NOMO-1 (cell line): ENCODE results near the gene EIPR1.
A peak's percentile ranks its signal among the peaks of the same experiment; 100 is the strongest.

Experiments used
- DNase-seq, 2 experiments: peaks; one replicate each; lab custom pipeline; 2025; ENCODE audit not compliant: unreplicated experiment in 2 of 2; lab: John Stamatoyannopoulos, UW

Gene EIPR1

DNA sequence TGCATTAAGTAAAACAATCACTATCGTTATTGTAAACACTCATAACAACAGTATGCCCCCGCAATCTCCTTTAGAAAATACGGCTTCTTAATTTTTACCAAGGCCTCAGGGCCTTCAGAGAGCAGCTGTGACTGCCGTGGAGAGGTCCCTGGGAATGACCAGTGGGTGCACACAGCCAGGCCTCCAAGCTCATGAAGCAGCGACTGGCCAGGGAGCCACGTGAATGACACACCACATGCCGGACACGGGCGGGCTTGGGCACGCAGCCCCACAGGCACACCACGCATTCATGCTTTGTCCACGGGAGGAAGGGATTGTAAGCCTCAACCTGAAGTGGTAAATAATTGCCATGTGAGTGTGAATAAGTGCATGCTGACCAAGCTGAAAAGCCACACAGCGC is 121.0 kb downstream of the EIPR1 start:
- DNase-seq, result no peak

DNA sequence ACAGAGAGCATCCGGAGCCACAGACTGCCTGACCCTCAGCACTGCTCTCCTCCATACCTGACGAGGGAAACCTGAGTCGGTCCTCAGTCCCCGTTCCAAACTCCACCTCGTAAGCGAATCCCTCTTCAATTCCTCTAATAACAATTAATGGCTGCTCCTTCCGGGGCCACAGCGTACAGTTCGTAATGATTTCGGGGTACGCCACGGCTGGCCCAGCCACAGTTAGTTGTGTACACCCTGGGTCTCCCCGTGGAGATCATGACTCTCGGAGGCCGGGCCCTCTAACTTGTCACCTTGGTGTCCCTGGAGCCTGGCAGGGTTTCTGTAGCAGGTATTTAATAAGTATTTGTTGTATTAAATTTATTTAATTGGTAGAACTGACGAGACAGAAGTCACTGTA is 121.5 kb downstream of the EIPR1 start:
- no peak for DNase-seq

DNA sequence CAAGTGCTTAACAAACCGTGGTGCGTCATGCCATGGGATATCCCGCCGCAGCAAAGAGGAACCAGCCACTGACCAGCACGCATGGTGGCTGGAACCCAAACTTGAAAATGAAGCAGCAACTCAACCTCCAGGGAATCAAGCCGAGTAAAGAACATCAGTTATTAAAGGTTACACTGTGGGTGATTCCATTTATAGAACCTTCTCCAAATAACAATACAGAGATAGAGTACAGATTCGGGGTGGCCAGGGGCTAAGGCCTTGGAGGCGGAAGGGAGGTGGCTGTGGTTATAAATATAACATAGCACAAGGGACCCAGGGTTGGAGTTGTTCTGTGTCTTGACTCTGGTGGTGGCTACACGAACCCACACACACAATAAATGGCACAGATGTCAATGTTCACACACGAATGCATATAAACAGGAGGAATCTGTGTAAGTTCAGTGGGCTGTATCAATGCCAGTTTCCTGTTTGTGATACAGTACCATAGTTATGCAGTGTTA is 123.1 kb downstream of the EIPR1 start:
- no peak for DNase-seq

DNA sequence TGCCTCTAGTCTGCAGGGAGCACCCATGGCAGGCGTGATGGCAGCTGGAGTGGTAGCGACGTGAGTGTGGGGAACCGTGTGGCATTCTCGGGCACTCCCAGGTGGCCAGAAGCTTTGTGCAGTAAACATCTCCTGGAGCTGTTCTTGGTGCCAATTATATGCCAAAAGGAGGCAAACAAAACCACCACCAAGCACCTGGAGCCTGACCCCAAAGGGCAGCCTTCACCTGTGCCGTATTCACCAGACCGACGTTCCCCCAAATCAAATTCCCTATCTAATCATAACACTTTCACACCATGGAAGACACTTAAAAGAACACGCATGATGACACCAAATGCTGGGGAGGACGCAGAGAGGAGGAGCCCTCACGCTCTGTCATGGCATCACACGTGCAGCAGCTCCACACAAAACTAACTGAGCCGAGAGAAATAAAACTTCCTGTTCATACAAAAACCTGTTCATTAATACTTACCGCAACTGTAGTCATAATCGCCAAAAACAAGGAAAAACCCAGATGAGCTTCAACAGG is 123.6 kb downstream of the EIPR1 start:
- DNase-seq, result no peak

DNA sequence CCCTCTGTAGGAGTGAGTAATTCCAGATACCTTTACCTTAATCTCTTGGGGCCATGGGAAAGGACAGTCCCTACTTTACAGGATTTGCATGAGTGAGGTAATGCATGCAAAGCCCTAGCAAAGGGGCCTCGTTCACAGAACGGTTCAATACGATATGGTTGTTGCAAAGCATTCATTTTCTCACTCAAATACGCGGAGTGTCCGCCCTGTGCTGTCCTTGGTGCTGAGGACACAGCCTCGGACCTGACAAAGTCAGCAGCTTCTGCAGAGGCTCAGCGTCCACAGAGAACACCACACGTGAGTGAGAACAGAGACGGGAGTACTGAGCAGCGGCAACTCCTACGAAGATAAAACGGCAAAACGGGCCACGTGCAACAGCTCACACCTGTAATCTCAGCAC is 125.7 kb downstream of the EIPR1 start:
- DNase-seq, result no peak

DNA sequence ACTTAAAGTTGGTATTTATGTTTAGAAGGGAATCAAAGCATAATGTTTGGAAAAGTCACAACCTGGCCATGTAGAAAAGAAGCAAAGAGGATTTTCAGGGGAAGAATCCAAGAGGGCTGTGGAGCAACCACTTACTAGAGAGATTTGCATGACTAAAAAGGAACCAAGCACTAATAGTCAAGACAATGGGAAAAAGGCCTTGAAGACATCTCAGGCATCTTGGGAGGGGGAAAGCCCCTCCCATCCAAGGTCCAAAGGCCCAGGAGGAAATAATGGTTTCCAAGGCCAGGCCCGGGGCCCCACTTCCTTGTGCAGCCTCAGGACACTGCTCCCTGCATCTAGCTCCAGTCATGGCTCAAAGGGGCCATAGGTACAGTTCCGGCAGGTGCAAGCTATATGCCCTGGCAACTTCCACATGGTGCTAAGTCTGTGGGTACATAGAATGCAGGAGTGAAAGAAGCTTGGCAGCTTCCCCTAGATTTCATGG is 128.1 kb downstream of the EIPR1 start:
- DNase-seq, result no peak

DNA sequence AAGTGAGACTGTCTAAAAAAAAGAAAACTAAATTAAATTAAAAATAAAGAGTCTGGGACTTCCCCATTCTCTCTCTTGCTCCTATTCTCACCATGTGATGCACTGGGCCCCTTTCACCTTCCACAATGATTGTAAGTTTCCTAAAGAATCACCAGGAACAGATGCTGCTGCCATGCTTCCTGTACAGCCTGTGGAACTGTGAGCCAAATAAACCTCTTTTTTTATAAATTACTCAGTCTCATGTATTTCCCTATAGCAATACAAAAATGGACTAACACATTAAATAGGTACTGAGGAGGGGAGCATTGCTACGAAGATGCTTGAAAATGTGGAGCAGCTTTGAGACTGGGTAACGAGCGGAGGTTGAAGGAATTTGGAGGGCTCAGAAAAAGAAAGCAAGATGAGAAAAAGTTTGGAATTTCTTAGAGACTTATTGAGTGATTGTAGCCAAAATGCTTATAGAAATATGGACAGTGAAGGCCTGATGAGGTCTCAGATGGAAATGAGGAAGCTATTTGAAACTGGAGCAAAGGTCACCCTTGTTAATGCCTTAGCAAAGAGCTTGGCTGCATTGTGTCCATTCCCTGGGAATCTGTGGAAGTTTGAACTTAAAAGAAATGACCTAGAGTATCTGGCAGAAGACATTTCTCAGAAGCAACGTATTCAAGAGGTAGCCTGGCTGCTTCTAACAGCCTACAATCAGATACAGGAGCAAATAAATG is 128.7 kb downstream of the EIPR1 start:
- peak in 1 of 2 experiments; percentile 12 for DNase-seq

DNA sequence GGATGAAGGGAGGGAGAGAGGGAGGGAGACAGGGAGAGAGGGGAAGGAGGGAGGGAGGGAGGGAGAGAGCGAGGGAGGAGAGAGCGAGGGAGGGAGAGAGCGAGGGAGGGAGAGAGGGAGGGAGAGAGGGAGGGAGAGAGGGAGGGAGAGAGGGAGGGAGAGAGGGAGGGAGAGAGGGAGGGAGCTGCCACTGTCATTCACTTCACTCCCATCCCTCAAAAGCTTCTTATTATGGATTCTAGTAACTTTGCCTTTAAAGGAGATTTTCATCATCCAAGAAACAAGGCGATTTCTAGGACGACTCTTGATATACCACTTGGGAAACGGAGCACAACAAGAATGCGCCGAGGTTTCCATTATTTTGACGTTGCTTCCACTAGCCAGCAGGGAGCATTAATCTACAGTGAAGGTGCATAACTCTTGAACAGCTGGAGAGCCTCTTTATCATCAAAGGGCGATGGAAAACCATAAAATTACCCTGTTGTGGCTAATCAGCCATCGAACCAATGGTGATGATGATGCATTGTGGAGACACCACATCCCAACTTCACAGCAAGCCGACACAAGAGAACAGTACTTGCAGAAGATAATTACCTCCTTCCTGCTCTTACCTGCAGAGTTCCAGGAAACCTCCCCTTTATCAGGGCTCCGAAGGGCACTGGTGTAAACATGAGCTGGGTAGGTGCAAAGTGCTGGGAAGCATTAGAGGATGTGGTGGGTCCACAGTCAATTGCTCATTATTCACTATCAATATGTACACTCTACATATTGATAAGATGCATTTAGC is 130.5 kb downstream of the EIPR1 start:
- DNase-seq, result no peak

DNA sequence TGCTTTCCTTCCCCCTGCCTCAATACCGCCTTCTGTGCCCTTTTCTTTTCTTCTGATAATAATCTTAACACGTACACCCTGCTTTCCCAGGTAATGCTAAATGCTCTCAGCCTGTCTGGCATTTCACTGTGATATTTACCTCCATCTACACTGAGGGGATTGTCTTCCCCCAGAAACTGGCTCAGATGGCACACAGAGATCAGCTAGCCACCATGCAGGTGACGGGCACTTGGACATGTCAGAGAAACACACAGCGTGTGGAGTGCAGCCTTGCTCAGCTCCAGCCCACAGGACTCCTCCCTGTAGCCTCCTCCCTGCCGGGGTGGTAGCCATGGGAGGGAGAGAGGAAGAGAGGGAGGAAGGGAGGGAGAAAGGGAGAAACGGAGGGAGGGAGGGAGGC is 131.2 kb downstream of the EIPR1 start:
- DNase-seq, result no peak

DNA sequence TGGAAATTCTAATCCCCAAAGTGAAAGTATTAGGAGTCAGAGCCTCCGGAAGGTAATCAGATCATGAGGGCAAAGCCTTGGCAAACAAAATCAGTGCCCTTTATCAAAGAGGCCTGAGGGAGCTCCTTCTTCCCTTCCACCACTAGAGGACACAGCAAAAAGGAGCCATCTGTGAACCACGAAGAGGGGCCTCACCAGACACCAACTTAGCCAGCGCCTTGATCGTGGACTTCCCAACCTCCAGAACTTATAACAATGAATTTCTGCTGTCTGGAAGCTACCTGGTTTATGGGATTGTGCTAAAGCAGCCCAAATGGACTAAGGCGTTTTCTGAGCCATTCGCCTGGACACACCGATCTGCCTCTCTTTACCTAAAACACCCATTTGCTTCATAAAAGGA is 133.1 kb downstream of the EIPR1 start:
- no peak for DNase-seq

DNA sequence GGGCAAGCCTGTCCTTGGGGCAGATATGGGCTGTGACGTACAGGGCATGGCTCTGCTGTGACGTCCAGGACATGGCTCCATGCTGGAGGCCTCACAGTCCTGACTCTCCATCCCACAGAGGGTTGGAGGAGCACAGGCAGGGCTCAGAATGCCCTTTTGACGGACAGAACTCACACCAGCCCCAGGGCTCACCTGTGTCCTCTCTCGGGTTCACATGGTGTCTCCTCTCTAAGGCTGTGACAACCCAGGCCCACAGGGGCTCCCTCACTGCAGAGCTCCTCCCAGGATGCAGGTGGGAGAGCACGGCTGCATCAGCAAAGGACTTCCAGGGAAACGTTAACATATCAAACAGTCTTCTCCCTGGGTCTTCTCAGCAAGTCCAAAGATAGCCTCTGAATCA is 133.8 kb downstream of the EIPR1 start:
- no peak for DNase-seq

DNA sequence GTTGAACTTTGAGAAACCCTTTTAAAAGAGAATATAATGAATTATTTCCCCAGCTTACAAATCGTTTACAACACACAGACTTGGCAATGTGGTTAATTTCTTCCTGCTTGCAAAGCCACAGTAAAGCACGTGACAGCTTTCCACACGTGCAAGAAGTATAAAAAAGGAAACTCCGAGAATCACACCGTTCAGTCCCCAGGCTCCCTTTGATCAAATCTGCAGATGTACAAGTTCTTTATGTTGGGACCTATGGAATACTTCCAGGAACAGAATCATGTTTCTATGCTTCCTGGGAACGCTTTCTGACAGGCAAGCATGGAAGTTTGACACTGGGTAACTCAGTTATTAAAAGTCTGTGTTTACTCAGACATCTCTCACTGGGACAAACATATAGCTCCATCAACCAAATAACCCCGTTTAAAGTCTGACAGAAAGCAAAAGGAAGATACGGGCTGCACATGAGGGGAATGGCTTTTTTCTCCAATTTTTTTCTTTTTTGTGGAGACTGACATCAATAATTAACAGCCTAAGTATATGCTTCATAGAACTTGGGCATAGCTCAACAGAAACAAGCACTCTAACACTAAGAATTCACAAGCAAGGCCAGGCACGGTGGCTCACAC is 134.8 kb downstream of the EIPR1 start:
- peak; percentile 62 to 86 for DNase-seq

DNA sequence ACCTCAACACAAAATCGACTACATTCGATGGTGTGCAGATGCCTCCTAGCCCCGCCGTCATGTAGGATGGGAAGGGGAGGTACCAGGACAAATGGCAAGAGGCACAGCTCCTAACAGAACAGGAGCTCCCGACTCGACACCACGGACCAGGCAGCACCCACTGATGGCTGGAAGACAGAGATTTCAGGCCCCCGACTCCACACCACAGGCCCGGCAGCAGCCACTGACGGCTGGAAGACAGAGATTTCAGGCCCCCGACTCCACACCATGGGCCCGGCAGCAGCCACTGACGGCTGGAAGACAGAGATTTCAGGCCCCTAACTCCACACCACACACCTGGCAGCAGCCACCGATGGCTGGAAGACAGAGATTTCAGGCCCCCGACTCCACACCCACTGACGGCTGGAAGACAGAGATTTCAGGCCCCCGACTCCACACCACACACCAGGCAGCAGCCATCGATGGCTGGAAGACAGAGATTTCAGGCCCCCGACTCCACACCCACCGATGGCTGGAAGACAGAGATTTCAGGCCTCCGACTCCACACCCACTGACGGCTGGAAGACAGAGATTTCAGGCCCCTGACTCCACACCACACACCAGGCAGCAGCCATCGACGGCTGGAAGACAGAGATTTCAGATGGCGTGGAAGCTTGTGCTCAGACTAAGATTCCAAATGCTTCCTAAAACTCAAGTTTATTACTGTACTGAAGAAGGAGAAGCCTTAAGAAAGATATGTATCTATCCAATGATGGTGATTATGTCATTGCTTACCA is 135.5 kb downstream of the EIPR1 start:
- no peak for DNase-seq

DNA sequence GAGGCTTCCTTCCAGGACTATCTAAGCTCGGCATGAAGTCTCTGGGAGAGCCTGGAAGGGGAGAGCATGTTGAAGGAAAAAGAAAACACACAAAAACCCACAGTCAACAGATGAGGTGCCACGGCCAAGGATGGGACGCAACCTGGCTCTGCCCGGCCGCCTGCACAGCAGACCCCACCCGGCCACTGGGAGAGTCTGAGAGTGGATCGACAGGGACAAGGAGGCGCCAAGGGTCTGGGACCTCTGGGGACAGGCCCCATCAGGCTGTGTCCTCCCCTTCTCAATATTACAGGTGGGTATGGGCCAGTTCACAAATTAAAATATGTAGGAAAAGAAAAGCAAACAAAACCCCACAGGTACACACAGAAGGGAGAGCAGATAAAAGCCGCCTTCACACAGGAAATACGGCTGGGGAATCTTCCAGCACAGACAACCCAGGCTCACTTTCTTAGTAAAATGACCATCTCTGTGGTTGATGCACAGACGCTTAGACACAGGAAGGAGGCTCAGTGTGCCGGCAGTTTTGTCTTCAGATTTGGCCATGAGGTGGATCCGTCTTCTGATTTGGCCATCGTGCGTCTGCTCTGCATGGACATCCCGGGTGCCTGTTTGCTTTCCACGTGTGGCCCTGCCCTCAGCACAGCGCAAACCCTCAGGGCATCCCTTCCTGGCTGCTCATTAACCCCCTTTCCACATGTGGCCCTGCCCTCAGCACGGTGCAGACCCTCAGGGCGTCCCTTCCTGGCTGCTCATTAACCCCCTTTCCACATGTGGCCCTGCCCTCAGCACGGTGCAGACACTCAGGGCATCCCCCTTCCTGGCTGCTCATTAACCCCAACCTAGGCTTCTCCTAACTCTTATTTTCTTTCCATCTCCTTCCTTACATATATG is 138.4 kb downstream of the EIPR1 start:
- DNase-seq, result no peak

DNA sequence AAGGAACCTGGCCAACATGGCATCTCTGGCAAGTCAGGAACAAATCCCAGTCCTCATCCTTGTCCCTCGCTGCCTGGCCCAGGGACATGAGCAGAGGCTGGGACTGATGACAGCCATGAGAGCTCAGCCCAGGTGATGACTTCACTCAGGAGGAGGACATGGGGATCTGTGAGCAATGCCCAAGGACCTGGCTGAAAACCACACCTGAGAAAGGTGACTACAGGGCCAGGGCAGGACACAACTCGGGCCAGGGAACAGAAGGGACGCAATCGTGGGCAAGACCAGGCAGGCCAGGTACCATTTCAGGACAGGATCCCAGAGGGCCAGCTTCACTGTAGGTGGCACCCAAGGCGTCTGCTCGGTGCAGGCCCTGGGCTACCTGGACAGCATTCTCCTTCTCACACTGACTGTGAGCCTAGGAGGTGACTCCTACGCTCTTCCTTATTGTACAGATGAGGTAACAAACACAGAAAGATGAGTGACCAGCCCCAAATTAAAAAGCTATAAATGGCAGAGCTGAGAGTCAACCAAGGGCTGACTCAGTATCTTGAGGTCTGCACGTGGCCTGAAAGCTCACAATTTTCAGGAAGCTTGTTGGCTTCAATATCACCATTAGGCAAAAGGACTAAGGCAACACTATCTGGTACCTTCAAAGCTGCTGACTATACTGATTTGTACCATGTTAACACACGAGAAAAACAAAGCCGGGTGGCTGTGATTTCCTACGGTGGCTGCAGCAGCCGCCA is 141.1 kb downstream of the EIPR1 start:
- DNase-seq, result peak in 1 of 2 experiments; percentile 6

DNA sequence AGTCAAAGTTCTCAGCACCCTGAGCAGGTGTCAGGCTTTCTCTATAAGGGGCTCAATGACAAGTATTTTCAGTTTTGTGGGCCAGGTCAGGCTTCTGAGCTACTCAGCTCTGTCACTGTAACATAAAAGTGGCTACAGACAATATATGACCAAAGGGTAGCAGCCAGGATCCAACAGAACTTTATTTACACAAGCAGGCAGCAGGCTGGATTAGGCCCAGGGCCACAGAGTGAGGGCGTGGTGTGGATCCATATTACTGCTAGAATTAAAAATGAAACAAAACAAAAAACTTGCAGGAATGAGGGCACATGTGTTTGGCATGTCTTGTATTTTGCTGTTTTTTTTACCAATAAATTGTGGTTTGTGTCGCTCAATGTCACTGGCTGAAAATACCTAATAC is 143.7 kb downstream of the EIPR1 start:
- no peak for DNase-seq

DNA sequence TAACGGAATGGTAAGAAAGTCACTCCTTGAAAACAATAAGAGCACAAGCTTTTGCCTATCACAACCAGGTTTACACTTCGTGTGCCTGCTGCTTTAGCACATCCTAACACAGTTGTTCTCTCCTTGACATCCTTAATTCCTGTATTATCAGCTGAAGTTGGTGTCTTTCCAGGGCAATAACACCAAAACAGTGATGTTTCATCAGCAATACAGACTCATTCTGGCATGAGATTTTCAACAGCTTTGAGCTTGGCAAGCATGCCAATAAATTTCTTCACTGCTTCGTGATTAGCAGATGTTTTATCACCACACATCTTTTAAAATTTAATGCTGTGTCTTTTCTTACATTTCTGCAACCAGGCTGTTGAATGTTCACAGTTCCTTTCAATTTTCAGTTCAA is 148.4 kb downstream of the EIPR1 start:
- DNase-seq, result no peak

DNA sequence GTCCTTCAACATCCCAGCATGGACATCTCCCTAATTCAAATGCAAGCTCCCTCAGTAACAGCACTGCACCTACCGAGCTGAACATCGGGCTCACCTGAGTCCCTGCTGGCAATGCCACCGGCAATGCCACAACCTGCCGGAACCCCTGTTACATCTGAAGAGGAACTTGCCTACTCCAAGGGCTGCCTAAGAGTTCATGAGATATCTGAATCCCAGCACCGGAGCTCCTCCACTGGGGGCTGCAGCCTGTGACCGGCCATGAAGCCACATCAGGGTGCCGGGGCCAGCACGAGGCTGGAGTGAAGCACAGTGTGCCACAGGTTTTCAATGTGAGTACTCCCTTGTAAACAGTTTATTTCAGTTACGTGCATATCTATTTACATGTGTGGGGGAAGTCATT is 152.9 kb downstream of the EIPR1 start:
- DNase-seq, result no peak
